ENCODE measurements around the gene PCGF5.
"Not testable (repeated sequence)": the region's sequence is repeated elsewhere in the genome, so short reads cannot be mapped to it uniquely, and the experiment has no call there.

PCGF5 gene

GRCh38 chr10:91220194-91220953, at the start of gene PCGF5:
Gene PCGF5, plus strand, starts transcription at chr10:91220663. Its CDS starts 2,209 bp downstream, at chr10:91222872.
- peak; percentile 88 for DNase-seq

- DNase-seq = no peak
These were observed 49.0 kb upstream of the PCGF5 start for GRCh38 chr10:91171485-91171884.

DNA sequence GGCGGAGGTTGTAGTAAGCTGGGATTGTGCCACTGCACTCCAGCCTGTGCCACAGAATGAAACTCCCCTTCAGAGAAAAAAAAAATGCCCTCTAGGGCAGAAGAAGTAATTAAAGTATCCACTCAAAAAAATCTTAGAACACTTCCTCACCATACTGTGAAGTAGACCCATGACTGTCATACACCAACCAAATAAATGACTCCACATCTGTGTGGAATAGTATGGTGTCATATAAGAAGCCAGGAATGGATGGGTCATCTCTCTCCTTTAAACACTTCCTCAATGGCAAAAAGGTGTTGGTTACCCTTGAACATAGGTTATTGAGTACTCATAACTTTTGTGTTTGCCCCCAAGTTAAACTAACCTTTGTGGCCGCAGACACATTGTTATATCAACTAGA, 48.1 kb upstream of the PCGF5 start:
- no peak for DNase-seq

DNA sequence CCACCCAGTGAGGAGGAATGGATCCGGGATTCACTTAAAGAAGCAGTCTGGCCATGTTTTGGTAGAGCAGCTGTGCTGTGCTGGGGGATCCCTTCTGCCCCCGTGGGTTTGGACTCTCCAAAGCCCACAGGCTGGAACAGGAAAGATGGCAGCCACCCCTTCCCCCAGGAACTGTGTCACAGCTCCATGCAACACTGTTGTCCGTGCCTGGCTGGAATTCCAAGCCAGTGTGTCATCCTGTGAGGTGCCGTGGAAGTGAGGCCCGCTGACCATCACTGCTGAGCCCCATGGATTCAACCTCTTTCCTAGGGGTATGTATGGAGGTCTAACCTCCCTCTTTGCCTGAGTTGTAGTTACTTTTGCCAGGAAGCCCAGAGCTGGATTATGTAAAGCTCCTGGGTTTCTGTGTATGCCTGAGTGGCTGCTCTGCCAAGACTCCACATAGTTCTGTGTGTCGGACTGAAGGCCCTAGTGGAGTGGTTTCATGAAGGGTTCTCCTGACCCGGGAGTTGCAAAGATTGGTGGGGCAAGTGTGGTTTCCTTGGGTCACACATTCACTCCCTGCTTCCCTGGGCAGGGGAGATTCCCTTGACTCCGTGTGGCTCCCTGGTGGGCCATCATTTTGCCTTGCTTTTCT, 35.1 kb upstream of the PCGF5 start:
- no peak for DNase-seq

- no peak for DNase-seq
These were observed 33.3 kb upstream of the PCGF5 start for GRCh38 chr10:91187156-91187555.

GRCh38 chr10:91188010-91188409, 32.5 kb upstream of the PCGF5 start:
- not testable (repeated sequence) for DNase-seq

DNA sequence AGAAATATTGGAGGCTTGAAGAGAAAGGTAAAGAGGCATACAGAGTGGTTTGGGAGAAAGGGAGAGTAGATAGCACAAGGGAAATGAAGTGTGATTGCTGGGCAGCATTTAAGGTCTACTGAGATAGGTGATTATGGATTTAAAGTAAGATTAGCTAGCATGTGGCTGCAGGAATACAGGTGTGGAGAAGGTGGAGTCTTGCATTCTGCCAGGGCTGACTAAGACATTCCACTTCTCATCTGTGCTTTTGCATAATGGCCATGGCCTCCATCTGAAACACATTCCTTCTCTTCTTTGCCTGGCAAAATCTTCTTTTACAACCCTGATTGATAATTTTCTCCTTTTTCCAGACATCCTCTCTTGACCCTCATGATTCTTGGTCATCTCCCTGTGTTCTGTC, 31.6 kb upstream of the PCGF5 start:
- no peak for DNase-seq

DNA sequence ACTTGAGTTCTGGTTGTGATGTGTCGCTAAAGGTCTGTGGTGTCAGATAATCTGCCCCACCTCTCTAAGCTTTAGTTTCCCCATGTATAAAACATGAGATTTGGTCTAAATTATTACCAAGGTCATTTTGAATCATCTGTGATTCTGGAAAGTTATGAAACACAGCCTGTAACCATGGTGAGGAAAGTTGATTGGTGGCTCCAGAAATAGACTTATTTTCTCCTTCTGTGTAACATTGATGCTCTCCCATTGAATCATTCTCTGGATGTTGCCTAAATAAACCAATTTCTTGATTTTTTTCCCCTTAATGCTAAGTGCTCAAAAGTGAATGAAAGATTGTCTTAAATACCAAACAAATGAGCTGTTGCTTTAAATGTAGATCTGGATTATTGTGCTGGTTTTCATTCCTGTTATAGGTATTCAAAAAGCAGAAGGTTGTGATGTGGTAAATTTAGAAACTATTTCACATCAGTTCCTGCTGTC, 30.0 kb upstream of the PCGF5 start:
- DNase-seq = no peak

GRCh38 chr10:91190876-91191583, 29.4 kb upstream of the PCGF5 start:
- DNase-seq = no peak

DNA sequence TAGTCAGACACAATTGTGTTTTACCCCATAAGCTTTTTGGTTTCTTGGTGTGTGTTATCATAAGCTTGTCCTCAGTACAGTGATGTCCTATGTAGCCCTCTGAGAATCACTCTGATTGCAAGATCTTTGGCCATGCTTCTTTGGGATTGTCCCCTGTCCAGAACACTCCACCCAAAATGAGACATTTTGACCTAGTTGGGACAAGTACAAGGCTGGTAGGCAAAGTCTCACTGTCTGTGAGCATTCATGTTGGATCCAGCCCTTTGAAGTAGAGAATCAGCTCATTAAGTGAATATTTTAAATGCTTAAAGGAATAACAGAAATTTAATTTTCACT, 28.9 kb upstream of the PCGF5 start:
- DNase-seq = no peak

- peak; percentile 47 for DNase-seq
These were observed 25.8 kb upstream of the PCGF5 start for GRCh38 chr10:91194497-91195179.

DNA sequence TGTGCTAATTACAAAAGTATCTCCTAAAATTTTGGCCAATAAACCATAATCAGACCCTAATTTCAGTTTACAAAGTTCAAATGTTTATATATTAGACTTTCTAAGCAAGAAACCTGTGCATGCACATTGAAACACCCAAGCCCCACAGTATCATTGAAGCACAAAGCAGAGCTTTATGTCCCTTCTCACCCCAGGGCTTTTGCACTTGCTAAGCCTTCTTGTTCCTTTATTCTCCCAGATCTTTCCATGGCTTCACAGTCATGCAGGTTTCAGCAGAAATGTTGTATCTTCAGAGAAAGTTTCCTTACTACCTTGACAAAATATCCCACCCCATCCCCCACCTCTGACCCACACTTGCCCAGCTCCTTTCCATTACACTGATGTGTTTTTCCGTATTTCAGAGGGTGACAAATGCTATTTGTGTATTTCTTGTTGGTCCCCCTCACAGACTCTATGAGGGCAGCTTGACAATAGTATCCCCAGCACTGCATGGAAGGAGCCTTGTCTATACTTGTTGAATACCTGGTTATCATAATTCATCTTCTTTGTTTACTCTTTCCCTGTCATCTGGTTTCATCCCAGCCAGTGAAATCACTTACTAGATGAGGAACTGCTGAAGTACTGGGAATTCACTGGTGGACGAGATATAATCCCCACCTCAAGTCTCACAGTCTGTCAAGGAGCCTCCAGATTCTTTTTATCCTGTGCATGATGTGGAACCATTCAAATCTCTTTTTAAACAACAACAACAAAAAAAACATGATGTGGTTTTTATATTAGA, 24.0 kb upstream of the PCGF5 start:
- DNase-seq = no peak

DNA sequence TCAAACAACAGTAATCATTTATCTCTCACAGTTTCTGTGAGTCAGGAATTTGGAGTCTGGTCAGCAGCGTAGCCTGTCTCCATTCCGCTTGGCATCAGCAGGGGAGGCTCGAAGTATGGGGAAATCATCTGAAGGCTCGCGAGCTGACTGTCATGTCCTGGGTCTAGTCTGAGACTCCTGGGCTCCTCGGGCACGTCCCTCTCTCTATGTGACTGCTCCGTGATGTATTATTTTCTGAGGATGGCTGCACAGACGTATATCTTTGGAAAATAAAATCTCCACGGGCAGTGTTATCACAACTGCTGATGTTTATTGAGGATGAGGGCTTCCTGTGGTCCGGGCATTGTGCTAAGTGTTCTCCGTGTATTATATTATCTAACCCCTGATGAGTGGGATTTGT, 23.3 kb upstream of the PCGF5 start:
- no peak for DNase-seq

GRCh38 chr10:91198781-91199180, 21.7 kb upstream of the PCGF5 start:
- no peak for DNase-seq

- no peak for DNase-seq
These were observed 19.9 kb upstream of the PCGF5 start for GRCh38 chr10:91200314-91201212.

- DNase-seq = peak; percentile 50
These were observed 19.1 kb upstream of the PCGF5 start for GRCh38 chr10:91201213-91201996.

- DNase-seq = no peak
These were observed 14.0 kb upstream of the PCGF5 start for GRCh38 chr10:91206427-91206826.

DNA sequence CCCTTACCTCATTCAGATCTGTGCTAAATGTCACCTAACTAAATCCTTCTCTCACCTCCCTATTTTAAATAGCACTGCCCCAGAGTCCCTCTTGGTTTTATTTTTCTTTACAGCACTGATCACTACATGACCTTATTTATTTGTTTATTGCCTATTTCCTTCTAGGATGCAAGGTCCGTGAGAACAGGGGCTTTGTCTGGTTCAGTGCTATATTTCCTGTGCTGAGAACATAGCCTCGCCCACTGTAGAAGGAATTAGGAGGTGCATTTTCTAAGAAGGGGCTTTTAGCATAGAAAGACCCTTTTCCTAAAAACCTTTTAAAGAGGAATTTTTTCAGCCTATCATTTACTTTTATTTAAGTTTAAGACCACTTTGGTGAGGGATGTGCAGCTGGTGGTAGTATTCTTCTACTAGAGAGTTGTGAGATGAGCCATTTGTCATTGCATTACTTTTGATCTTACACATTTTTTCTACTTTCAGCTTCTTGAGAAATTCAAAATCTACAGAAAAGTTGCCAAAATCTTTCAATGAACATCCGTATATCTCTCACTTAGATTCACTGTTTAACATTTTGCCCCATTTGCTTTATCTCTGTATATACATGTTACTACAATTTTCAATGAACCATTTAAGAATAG, 13.5 kb upstream of the PCGF5 start:
- DNase-seq = no peak

DNA sequence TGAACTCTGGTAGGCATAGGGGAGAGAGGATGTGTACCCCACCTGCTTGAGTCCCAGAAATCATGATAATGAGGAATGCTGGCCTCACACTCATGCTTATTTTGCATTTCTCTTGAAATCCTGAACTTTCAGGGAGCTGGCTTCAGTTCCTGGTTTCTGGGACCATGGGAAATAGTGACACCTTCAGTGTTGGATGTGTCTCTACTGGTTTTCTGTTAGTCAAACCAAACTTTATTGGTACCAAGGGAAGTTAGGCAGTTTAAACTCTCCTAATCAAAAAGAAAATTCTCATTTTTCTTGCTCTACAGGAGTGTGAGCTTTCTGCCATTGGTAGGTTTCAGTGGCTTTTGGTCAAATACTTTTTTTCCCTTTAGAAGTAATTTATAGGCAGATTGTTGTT, 11.8 kb upstream of the PCGF5 start:
- DNase-seq = no peak

DNA sequence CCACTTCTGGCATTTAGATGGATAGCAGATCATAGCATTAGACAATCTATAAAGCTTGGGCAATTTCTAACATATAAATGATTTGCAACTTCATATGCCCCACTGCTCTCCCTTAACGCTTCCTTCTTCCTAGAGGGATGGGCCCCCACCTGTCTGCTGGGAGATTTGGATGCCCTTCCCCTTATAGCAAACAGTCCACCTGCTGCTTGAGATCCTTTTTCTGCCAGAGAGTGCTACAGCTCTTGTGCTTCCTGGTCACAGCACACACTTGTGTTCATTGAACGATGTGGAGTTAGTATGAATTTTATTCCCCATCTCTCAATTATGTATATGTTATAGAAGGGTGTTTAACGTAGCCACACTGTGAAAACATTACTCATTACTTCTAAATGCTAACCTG, 10.4 kb upstream of the PCGF5 start:
- no peak for DNase-seq

All from stimulated activated CD4-positive, alpha-beta T cell treated with anti-CD3 and anti-CD28 coated beads, Interleukin-4, amount 100 ng/mL, for 24 hours (primary cell).